Measurements from ENCODE around the gene UNC79.

GRCh38 chr14:93717668-93718320 is 287.1 kb downstream of the UNC79 start:
- TF ChIP-seq CTCF (IDR thresholded peaks at IDR 0.05) (no peak), POLR2A (IDR thresholded peaks at IDR 0.05) (no peak)
